ENCODE results near the gene MCM9.

The MCM9 gene

GRCh38 chr6:118939683-118940082 lies 4.7 kb upstream of the MCM9 start:
- no peak for DNase-seq (ENCODE audit: low read depth in 1 of 2, low spot score in 1 of 2)
- Histone ChIP-seq H3K27ac (replicated peaks) (no peak overlapping the region), H3K4me3 (replicated peaks; ENCODE audit: insufficient read depth, low read length) (no peak overlapping the region), H3K27me3 (ENCODE audit: insufficient read depth, poor library complexity, severe bottlenecking) (no peaks in the 10 kb centered on the region)
- TF ChIP-seq SPI1 (IDR thresholded peaks at IDR 0.05; ENCODE audit: borderline replicate concordance, low read depth) (no peak), REST (IDR thresholded peaks at IDR 0.05; ENCODE audit: insufficient replicate concordance, low read depth) (no peak), GABPA (IDR thresholded peaks at IDR 0.05; ENCODE audit: low read depth) (no peak)
- TF ChIP-seq, protein P1, sequence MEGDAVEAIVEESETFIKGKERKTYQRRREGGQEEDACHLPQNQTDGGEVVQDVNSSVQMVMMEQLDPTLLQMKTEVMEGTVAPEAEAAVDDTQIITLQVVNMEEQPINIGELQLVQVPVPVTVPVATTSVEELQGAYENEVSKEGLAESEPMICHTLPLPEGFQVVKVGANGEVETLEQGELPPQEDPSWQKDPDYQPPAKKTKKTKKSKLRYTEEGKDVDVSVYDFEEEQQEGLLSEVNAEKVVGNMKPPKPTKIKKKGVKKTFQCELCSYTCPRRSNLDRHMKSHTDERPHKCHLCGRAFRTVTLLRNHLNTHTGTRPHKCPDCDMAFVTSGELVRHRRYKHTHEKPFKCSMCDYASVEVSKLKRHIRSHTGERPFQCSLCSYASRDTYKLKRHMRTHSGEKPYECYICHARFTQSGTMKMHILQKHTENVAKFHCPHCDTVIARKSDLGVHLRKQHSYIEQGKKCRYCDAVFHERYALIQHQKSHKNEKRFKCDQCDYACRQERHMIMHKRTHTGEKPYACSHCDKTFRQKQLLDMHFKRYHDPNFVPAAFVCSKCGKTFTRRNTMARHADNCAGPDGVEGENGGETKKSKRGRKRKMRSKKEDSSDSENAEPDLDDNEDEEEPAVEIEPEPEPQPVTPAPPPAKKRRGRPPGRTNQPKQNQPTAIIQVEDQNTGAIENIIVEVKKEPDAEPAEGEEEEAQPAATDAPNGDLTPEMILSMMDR (IDR thresholded peaks at IDR 0.05; ENCODE audit: insufficient read depth, low read length): no peak

DNA sequence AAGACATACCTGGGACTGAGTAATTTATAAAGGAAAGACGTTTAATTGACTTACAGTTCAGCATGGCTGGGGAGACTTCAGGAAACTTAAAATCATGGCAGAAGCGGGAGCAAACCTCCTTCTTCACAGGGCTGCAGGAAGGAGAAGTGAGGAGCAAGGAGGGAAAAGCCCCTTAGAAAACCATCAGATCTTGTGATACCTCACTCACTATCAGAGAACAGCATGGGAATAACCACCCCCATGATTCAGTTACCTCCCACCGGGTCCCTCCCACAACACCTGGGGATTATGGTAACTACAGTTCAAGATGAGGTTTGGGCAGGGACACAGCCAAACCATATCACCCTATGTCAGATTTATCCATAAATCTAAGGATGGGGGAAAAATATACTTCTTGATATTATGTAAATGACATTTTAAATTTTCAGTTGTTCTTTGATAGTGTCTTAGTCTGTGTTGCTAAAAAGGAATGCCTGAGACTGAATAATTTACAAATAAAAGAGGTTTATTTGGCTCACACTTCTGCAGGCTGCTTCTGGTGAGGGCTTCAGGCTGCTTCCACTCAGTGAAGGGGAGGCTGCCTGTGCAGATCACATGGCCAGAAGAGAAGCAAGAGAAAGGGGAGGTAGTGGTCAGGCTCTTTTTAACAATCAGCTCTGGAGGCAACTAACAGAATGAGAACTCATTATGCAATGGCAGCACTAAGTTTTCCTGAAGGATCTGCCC lies 1.2 kb upstream of the MCM9 start:
- TF ChIP-seq GABPA (IDR thresholded peaks at IDR 0.05; ENCODE audit: low read depth) (no peak), SPI1 (IDR thresholded peaks at IDR 0.05; ENCODE audit: borderline replicate concordance, low read depth) (no peak), REST (IDR thresholded peaks at IDR 0.05; ENCODE audit: insufficient replicate concordance, low read depth) (no peak), POLR2AphosphoS5 (IDR thresholded peaks at IDR 0.05; ENCODE audit: low read depth) (no peak)
- TF ChIP-seq, protein P1 (IDR thresholded peaks at IDR 0.05; ENCODE audit: insufficient read depth, low read length): no peak

DNA sequence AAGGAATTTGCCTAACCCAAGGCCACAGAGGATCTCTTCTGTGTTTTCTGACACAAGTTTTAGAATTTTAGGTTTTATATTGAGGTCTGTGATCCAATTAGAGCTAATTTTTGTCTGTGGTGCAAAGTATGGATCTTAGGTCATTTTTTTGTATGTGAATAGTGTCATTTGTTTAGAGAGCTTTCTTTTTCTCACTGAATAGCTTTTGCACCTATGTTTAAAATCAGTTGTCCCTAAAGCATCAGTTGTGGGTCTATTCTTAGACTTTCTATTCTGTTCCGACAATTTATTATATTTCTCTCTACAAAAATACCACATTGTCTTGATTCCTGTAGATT lies 341 bp upstream of the MCM9 start:
- TF ChIP-seq GABPA (IDR thresholded peaks at IDR 0.05; ENCODE audit: low read depth) (no peak), SPI1 (IDR thresholded peaks at IDR 0.05; ENCODE audit: borderline replicate concordance, low read depth) (no peak), POLR2AphosphoS5 (IDR thresholded peaks at IDR 0.05; ENCODE audit: low read depth) (no peak), REST (IDR thresholded peaks at IDR 0.05; ENCODE audit: insufficient replicate concordance, low read depth) (no peak)
- TF ChIP-seq, protein P1 (IDR thresholded peaks at IDR 0.05; ENCODE audit: insufficient read depth, low read length): no peak
- peak overlapping the region; percentile 55 for H3K4me3 ChIP-seq (replicated peaks; ENCODE audit: insufficient read depth, low read length)
- no peak for DNase-seq (ENCODE audit: low read depth in 1 of 2, low spot score in 1 of 2)
- no peaks in the 10 kb centered on the region for H3K27me3 ChIP-seq (ENCODE audit: insufficient read depth, poor library complexity, severe bottlenecking)
- H3K27ac ChIP-seq (replicated peaks): peak overlapping the region; percentile 35

More for the DNA sequence above, 1.2 kb upstream of the MCM9 start:
- H3K27ac ChIP-seq (replicated peaks): no peak overlapping the region
- H3K27me3 ChIP-seq (ENCODE audit: insufficient read depth, poor library complexity, severe bottlenecking): no peaks in the 10 kb centered on the region
- no peak overlapping the region for H3K4me3 ChIP-seq (replicated peaks; ENCODE audit: insufficient read depth, low read length)
- no peak for DNase-seq (ENCODE audit: low read depth in 1 of 2, low spot score in 1 of 2)
